ENCODE measurements around the gene ENTPD7.
"Not testable (repeated sequence)": the region's sequence is repeated elsewhere in the genome, so short reads cannot be mapped to it uniquely, and the experiment has no call there.

ENTPD7 gene

DNA sequence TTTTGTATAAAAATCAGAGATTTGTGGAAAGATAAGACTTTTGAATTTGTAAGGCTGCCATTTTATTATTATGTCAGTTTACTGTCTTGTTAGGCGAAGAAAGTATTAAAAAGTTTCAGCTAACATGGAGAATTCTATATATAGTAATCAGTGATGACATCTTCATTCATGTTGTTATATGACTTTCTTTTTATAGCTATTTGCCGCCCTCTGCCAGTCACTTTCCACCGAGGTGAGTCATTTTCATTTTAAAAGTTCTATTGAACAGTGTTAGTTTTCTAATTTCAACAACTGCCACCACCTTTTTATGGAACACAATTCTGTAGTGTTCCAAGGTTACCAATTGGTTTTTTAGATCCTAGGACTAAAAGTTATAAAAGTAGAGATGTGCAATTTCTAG, 84.5 kb downstream of the ENTPD7 start:
- TF ChIP-seq, protein P1, sequence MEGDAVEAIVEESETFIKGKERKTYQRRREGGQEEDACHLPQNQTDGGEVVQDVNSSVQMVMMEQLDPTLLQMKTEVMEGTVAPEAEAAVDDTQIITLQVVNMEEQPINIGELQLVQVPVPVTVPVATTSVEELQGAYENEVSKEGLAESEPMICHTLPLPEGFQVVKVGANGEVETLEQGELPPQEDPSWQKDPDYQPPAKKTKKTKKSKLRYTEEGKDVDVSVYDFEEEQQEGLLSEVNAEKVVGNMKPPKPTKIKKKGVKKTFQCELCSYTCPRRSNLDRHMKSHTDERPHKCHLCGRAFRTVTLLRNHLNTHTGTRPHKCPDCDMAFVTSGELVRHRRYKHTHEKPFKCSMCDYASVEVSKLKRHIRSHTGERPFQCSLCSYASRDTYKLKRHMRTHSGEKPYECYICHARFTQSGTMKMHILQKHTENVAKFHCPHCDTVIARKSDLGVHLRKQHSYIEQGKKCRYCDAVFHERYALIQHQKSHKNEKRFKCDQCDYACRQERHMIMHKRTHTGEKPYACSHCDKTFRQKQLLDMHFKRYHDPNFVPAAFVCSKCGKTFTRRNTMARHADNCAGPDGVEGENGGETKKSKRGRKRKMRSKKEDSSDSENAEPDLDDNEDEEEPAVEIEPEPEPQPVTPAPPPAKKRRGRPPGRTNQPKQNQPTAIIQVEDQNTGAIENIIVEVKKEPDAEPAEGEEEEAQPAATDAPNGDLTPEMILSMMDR (conservative IDR thresholded peaks at IDR 0.05; ENCODE audit: low read length): no peak
- no peak for DNase-seq (ENCODE audit: low read depth)
- no peak overlapping the region for H3K4me3 ChIP-seq (ENCODE audit: low read length)

- not testable (repeated sequence) for DNase-seq (ENCODE audit: low read depth); H3K4me3 ChIP-seq (ENCODE audit: low read length)
Observed at GRCh38 chr10:99746166-99746565, 86.9 kb downstream of the ENTPD7 start.

DNA sequence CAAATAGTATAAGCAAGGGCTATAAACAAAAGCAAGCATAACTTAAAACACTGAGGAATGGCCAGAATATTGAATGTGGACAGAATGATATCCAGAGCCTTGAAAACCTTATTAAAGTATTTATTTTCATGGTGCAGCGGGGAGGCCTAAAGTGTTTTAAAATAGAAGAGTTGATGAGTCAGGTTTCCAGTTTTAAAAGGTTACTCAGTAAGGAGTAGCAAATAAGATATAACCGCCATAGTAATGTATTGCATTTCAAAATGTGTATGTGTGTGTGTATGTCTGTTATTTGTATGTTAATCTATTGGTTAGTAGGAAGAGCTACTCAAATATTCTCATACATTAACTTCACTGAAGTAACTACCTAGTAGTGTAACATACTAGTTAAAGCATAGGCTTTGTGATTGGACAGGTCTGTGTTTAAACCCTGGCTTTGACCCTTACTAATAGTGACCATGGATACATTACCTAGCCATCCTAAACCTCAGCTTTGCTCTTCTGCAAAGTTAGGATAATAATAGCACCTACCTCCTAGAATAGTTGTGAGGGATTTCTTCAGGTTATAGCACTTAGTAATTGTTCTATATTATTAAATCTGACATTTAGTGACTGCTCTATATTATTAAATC, 89.6 kb downstream of the ENTPD7 start:
- no peak overlapping the region for H3K4me3 ChIP-seq (ENCODE audit: low read length)
- no peak for DNase-seq (ENCODE audit: low read depth)
- TF ChIP-seq, protein P1 (conservative IDR thresholded peaks at IDR 0.05; ENCODE audit: low read length): no peak

DNA sequence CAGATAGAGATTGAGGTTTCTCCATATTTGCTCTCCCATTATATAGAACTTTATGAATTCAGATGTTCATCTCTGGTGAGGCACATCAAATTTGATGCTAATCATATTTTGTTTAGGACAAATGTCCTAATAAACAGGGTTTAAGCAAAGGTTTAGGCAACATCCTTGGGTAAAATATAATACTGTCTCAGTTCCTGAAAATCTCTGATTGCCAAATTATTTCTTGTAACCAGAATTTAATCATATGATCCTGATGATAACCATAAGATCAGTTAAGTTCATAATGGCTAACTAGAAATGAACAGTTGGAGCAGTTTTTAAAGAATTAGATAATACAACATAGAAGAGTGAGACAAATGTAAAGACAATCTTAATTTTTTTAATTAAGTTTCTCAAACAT, 91.3 kb downstream of the ENTPD7 start:
- no peak for DNase-seq (ENCODE audit: low read depth)
- TF ChIP-seq, protein P1 (conservative IDR thresholded peaks at IDR 0.05; ENCODE audit: low read length): no peak
- H3K4me3 ChIP-seq (ENCODE audit: low read length): no peak overlapping the region

DNA sequence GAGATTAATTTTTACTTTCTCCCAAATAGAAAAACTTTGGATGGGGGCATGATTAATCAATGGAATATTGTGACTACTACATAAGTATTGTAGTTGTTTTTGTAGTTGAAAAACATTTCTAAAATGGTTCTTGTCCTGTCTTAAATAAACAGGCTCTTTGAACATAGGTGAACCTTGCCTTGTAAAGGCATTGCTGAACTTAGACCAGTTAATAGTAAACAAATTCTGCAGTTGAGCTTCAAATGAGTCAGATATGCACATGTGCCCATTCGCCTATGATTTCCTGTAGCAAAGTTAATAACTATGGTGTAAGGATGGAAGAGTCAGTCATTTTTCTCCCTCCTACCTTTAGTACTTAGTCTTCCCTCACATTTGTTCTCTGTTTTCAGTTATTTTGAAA, 95.4 kb downstream of the ENTPD7 start:
- H3K4me3 ChIP-seq (ENCODE audit: low read length): no peak overlapping the region
- no peak for DNase-seq (ENCODE audit: low read depth)
- TF ChIP-seq, protein P1 (conservative IDR thresholded peaks at IDR 0.05; ENCODE audit: low read length): no peak
